Pulmonary artery endothelial cell (primary cell): Measurements from ENCODE around the gene SMURF2. TPM values are rescaled to one million over a fixed set of nuclear protein-coding genes. Genes with fewer than 3 reads are reported as not detected.
"Not testable (repeated sequence)": the region's sequence is repeated elsewhere in the genome, so short reads cannot be mapped to it uniquely, and the experiment has no call there.

Experiments
- DNase-seq: peaks from one replicate; pipeline ENCODE4 v3.0.0-alpha.2; 2011; ENCODE audit warnings: low read depth, low spot score
- total RNA-seq: library from RNA; depleted of rRNA; stranded (reverse); fragments of >200 nt; gene quantifications from 2 replicates; pipeline ENCODE4 v1.2.3, GENCODE V29; 2014

Gene SMURF2
- total RNA-seq, result 259 and 322 TPM in 2 replicates

DNA sequence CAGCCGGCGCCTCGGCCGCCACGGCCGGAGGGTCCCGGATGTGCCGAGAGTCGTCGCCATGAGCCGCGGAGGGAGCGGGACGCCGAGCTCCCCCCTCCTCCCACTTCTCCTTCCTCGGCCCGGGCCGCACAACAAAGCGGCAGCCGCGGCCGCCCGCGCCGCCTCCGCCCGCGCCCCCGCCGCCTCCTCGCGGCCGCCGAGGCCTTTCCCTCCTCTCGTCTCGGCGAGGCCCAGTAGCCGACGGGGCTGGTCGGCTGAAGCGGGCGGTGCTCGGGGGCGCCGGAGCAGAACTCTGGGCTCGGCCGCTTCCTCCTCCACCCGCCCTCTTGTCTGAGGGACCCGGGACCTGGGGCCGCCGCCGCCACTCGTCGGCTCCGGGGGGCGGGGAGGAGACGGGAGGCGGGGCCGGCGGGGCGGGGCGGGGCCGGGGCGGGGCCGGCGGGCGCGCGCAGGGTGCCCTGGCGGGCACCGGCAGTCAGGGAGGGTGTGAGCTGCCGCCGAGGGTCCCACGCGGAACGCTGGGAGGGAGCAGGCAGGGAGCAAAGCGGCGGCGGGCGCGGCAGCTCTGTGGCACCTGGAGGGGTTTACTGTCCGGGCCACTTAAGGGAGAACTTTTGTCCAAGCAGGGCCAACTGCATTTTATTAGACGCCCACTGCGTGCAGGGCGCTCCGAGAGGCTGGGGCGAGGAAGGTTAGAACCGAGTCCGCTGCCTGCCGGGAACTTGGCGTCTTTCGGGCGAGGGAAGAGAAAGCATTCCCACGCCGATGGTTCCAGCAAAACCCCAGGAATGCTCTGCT lies at the start of gene SMURF2:
TSS of gene SMURF2 (minus strand) at position 332 of the 798 bp plus-strand sequence. CDS start 427 bp downstream, outside the sequence.
- no peak for DNase-seq

DNA sequence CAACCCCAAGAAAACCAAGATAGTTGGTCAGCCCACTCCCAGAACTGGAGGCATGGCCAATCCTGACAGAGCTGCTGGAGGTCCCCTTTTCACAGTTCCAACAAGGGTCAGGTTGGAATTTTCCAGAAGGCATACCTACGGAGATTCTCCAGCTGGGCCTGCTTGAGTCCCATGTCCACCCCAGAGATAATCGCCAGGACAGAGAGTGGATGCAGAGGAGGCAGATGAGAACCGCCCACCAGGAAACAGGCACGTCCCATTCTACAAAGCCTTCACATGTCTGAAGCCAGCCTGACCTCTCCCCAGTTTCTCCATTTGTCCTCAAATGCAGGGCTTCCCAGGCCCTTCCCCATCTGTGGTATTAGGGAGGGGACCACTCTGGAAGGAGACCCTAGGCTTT lies 47.4 kb upstream of the SMURF2 start:
- DNase-seq, result no peak

DNA sequence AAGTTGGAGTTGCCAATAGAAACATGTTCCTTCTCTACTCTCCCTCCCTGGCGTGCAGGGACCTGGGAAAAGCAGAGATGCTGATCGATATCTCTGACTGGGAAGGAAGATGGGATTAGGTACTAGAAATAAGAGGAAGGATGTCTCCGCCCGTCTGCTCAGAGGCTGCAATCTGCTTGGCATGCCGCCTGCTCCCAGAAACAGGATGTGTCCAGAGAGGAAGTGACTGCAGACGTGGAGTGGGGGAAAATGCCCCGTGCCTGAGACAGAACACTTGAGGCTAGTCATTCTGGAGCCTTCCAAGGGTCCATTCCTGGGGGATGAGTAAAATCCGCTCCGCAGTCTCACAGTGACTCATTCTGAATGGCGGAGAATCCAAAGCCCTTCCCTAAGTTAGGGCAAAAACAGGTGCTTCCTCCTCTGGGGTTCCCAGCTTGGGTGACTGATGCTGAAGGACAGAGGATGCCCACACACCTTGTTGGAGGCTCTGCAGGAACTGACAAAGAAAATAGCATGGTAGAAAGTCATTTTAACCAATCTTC lies 45.0 kb upstream of the SMURF2 start:
- peak; percentile 100 for DNase-seq

DNA sequence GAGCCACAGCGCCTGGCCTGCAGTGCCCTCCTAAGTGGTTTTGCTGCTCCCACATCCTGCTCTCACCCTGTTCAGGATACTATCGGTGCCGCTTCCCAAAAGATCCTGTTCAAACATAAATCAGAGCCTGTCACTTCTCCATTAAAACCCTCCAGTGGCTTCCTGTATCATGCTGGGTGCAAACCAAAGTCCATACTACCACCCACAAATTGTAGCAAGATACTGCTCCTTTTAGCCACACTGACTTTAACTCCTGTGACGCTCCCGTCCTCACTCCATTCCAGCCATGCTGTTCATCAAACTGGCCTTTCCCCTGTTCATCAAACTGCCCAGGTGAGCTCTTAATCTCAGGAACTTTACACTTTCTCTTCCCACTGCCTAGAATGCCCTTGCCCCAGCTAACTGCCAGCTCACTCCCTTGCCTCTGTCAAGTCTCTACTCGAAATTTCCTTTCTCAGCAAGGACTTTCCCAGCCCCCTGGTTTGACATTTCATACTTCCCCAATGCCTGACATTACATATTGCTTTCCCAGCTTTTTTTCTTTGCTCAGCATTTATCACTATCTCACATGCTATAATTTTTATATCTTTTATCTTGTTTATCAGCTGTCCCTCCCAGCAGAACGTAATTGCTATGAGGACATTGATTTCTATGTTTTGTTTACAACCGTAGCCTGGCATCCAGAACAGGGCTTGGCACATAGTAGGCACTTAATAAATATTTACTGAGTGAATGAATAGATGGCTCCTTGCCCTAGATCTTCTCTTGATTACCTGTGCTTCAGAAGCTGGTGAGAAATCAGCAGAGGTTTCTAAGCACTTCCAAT lies 44.3 kb upstream of the SMURF2 start:
- no peak for DNase-seq

DNA sequence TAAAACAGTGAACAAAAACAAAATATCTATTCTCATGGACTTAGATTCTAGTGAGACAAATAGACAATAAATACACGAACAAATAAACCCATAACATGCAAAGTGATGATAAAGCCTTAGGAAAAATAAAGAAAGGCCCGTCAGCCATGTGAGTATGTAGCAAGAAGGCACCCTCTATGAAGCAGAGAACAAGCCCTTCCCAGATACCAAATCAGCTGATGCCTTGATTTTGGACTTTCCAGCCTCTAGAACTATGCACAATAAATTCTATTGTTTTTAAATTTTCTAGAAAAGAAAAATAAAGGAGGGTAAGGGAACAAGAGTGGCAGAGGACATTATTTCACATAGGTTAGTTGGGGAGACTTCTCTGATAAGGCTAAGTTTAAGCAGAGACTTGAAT lies 40.7 kb upstream of the SMURF2 start:
- no peak for DNase-seq

DNA sequence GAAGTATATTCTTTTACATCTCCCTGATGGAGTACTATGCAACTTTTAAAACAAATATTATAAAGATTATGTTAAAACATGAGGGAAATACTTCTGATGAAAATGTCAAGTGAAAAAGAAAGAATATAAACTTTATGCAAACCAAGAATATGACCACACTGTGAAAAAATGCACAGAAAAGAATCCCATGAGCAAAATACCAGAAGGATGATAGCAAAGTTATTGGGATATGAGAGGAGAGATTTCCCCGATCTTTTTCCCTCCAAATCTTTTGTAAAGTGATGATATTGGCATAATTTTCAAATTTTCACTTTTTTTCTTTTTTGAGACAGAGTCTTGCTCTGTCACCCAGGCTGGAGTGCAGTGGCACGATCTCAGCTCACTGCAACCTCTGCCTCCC lies 36.6 kb upstream of the SMURF2 start:
- DNase-seq, result no peak

DNA sequence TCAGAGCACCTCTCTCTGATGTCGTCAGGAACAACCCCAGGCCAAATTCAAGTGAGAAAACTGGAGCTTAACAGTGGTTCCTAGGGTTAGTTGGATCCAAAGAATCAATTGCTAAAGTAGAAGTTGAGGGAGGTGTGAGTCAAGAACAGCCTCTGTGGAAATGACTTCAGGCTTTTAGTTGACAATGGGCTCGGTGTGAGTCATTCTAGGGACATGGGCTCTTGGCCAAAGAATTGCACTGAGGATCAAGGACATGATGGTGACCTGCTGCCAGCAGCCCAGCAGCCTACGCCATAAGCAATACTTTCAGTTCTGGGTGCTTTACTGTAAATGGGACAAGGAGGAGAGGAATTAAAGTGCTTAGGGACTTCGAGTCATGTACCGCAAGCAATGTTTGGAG lies 32.1 kb upstream of the SMURF2 start:
- peak; percentile 61 for DNase-seq

DNA sequence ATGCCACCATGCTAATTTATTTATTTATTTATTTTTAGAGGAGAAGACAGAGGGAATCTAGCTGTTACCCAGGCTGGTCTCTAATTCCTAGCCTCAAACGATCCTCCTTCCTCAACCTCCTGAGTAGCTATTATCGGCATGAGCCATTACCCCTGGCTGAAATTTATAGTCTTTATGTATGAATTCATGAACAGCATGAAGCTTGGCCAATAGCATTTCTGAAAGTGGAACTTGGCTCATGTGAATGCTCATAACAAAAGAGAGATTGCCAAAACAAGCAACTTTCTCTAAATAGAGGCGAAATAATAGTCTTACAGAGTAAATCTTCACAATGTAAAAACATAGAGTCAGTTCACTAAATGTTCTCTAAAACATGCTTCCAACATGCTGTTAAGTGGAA lies 30.1 kb upstream of the SMURF2 start:
- no peak for DNase-seq

DNA sequence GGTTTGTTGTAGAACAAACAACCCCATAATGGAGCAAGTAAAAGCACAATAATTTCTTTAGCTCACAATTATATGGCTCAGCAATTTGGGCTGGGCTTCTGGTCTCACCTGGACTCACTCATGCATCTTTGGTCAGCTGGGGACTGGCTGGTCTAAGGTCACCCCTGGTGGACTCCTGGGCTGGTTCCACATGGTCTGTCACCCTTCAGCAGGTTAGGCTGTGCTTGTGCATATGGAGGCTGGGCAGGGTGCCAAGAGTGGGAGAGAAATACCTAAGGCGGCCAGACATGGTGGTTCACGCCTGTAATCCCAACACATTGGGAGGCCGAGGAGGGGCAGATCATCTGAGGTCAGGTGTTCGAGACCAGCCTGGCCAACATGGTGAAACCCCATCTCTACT lies 27.0 kb upstream of the SMURF2 start:
- no peak for DNase-seq

DNA sequence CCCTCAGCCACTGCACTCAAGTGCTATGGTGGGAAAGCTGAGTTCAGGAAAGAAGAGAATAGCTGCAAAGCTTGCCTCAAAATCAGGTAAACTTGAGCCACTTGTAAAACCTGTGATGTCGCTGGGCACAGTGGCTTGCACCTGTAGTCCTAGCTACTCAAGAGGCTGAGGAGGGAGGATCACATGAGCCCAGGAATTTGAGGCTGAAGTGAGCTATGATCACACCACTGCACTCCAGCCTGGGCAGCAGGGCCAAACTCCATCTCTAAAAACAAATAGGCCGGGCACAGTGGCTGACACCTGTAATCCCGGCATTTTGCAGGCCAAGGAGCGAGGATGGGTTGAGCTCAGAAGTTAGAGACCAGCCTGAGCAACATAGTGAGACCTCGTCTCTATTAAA lies 26.4 kb upstream of the SMURF2 start:
- no peak for DNase-seq

DNA sequence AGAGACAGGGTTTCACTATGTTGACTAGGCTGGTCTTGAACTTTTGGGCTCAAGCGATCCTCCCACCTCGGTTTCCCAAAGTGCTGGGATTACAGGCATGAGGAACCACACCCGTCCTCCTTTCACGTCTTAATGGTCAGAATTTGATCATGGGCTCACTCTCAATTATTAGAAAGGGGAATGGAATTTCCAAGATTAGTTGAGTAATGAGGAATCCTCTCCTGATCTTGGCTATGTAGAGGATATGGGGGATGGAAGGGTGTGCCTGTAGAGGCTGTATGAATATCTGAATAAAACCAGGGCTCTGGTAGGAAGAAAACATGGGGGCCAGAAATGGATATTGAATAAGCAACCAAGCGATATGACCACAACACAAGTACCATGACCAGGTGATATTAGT lies 25.9 kb upstream of the SMURF2 start:
- no peak for DNase-seq

DNA sequence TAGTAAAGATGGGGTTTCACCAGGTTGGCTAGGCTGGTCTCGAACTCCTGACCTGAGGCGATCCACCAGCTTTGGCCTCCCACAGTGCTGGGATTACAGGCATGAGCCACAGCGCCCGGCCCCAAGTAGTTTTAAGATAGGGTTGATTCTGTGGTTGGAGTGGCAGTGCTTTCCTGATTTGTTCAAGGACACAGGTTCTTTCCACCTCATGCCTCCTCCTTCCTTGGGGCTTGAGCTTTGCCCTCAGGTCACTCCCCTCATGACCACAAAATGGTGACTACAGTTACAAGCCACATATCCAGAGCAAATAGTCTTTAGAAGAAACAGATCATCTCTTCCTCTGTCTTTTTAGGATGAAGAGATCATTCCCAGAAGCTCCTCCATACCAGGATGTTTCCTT lies 25.3 kb upstream of the SMURF2 start:
- no peak for DNase-seq

DNA sequence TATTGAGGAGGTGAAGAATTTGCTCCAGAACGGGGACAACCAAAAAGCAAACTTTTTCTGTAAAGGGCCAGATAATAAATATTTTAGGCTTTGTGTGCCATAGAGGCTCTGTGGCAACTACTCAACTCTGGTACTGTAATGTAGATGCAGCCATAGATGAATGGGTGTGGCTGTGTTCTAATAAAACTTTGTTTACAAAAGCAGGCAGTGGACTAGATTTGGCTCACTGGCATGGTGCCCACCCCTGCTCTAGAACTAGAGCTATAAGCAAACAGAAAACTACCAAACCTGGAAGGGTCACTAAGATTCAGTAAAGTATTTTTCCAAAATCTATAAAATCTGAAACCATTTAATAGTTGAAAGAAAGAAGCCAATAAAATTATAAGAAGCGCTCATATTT lies 24.6 kb upstream of the SMURF2 start:
- DNase-seq, result no peak

DNA sequence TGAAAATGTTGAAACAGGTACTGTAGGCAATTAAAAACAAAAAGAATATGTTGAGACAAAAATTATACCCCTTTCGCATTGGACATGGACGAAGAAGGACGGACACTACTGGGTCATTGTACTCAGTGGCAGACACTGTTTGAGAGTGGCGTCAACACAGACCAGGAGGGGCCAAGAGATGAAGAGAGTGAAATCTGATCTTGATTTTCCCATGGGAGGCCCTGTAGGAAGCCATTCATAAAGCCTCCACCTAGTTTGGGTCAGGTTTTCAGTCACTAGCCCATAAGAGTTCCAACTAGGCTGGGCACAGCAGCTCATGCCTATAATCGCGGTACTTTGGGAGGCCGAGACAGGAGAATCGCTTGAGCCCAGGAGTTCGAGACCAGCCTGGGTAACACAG lies 23.6 kb upstream of the SMURF2 start:
- no peak for DNase-seq

DNA sequence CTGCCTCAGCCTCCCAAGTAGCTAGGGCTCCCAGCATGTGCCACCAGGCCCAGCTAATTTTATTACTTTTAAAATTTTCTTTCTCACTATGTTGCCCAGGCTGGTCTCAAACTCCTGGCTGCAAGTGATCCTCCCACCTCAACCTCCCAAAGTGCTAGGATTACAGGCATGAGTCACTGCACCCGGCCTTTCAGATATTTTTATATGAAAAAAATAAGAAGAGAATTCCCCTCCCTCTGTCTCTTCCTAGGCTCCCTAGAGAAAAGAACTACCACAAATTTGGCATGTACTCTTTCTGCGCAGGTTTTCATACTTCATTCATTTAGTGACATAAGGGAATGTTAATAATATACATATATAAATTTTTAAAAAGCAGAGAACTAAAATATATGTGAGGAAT lies 21.7 kb upstream of the SMURF2 start:
- no peak for DNase-seq

DNA sequence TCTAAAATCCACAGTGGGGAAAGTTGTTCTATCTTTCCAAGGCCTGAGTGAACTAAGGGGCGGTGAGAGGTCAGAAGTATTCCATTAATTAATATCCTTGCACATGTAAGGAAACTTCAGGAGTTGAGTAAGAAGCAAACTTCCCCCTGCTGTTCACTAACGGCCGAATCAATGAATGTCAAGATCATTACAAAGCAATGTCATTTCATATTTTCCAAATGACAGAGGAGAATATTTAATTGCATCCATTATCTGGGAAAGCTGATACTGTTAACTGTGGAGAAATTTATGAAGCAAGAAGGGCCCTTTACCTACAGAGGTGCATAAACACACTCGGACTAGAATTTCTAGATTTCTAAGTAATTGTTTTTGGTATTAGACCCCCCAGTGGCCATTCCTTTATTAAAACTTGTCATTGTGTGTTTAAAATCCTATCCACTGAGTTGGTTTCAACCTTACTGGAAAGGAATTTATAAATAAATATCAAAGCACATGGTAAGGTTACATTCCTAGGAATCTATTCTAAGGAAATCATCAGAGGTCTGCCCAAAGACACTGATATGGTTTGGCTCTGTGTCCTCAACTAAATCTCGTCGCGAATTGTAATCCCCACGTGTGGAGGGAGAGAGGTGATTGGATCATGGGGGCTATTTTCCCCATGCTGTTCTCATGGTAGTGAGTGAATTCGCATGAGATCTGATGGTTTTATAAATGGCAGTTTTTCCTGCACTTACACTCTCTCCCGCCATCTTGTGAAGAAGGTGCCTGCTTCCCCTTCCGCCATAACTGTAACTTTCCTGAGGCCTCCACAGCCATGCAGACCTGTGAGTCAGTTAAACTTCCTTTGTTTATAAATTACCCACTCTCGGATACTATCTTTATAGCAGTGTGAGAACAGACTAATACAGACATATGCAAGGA lies 20.4 kb upstream of the SMURF2 start:
- DNase-seq, result no peak

DNA sequence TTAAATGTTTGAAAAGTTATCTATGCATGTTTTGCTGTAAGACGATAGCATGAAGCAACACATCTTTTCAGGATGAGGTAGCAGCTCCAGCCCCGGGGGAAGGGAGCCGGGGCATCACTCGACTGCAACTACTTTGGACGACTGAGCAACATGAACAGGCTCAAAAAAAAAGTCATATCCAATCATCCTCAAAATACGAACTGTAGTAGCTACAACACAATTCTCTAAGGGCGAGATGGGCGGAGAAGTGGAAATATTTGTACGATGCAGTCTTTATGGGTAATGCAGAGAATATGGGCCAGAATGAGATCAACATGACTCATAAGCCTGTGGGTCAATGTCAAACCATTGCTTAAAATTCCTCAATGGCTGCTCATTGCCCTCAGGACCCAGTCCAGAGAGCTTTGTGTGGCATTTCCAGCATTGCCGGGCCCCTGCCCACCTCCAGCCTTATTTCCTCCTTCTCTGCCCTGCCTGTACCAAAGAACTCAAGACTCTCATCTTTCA lies 17.7 kb upstream of the SMURF2 start:
- no peak for DNase-seq

DNA sequence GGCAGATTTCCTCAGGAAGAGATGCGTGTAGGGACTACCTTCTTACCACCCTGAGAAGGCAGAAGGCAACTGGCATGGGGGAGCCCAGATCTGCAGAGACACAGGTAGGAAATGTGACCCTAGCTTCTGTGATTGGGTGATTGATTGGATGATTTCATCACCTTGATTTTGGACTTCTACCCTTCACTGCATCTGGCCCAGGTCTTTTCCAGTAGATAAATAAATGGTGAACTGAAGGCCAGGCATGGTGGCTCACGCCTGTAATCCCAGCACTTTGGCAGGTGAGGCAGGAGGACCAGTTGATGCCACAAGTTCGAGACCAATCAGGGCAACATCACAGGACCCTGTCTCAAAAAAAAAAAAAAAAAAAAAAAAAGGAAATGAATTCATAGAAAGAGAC lies 14.7 kb upstream of the SMURF2 start:
- no peak for DNase-seq

DNA sequence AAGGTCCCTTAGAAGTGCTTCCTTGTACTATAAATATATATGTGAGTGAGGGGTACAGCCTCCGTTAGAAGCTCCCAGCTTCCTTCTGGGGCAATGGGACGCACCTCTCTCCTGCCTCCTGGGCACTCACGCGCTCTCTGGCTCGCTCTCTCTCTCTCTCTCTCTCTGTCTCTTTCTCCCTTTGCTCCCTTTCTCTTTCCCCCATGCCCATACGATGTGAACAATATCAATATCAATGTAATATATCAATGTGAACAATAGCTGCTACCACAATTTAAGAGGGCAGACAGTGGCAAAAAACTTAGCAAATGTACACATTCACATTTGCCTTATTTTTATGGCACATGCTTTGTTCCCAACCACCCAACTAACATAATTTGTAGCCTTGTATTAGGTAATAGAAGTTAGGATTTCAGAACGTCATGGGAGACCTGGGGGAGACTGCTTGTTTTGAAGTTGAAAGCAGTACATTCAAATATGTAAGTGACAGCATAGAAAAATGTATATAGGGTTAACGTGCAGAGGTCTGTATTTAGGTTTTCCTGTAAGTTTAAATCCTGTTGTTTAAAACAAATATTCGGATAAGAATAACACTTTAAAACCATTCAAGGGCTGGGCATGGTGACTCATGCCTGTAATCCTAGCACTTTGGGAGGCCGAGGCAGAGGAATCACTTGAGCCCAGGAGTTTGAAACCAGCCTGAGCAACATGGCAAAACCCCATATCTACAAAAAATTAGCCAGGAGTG lies 8.9 kb upstream of the SMURF2 start:
- not testable (repeated sequence) for DNase-seq
